HEK293 (cell line): ENCODE data around the gene PDIA4.

Experiments
- AEBP2 ChIP-seq: fragments of 450-650 bp; formaldehyde crosslinking; IDR thresholded peaks from 2 replicates; pipeline ENCODE4 v1.5.1; 2016; ENCODE audit warnings: missing biosample characterization, missing genetic modification characterization, borderline replicate concordance
- BCL11B ChIP-seq: fragments of 450-650 bp; formaldehyde crosslinking; IDR thresholded peaks from 2 replicates; pipeline ENCODE4 v1.5.1; 2016; ENCODE audit warnings: low read depth, missing biosample characterization, missing genetic modification characterization
- KLF16 ChIP-seq: fragments of 450-650 bp; formaldehyde crosslinking; IDR thresholded peaks from 2 replicates; pipeline ENCODE4 v1.5.1; 2017; ENCODE audit warnings: missing biosample characterization, missing genetic modification characterization
- SETDB1 ChIP-seq: IDR thresholded peaks from one replicate; pipeline ENCODE4 v1.6.1; 2017; ENCODE audit warnings: mild to moderate bottlenecking, low read length, moderate library complexity, mixed read lengths; ENCODE audit not compliant: insufficient read length
- SP2 ChIP-seq: fragments of 450-650 bp; formaldehyde crosslinking; IDR thresholded peaks from 2 replicates; pipeline ENCODE4 v1.5.1; 2016; ENCODE audit warnings: missing biosample characterization, missing genetic modification characterization
- ZBTB20 ChIP-seq: fragments of 450-650 bp; formaldehyde crosslinking; IDR thresholded peaks from 2 replicates; pipeline ENCODE4 v1.5.1; 2016; ENCODE audit warnings: missing biosample characterization, missing genetic modification characterization
- ZFHX2 ChIP-seq: fragments of 450-650 bp; formaldehyde crosslinking; conservative IDR thresholded peaks from 2 replicates; pipeline ENCODE4 v1.5.1; 2016; ENCODE audit warnings: missing biosample characterization, missing genetic modification characterization
- ZFP69B ChIP-seq: fragments of 450-650 bp; formaldehyde crosslinking; IDR thresholded peaks from 2 replicates; pipeline ENCODE4 v1.5.1; 2016; ENCODE audit warnings: missing biosample characterization, missing genetic modification characterization
- ZNF132 ChIP-seq: fragments of 450-650 bp; formaldehyde crosslinking; IDR thresholded peaks from 2 replicates; pipeline ENCODE4 v1.5.1; 2017; ENCODE audit warnings: missing biosample characterization, missing genetic modification characterization, borderline replicate concordance
- ZNF138 ChIP-seq: fragments of 450-650 bp; formaldehyde crosslinking; IDR thresholded peaks from 2 replicates; pipeline ENCODE4 v1.5.1; 2016; ENCODE audit warnings: missing biosample characterization, missing genetic modification characterization, borderline replicate concordance
- ZNF140 ChIP-seq: fragments of 450-650 bp; formaldehyde crosslinking; IDR thresholded peaks from 2 replicates; pipeline ENCODE4 v1.5.1; 2016; ENCODE audit warnings: missing biosample characterization, missing genetic modification characterization
- ZNF16 ChIP-seq: fragments of 450-650 bp; formaldehyde crosslinking; IDR thresholded peaks from 2 replicates; pipeline ENCODE4 v1.5.1; 2016; ENCODE audit warnings: low read depth, missing biosample characterization, missing genetic modification characterization
- ZNF169 ChIP-seq: fragments of 450-650 bp; formaldehyde crosslinking; IDR thresholded peaks from 2 replicates; pipeline ENCODE4 v1.5.1; 2016; ENCODE audit warnings: missing biosample characterization, missing genetic modification characterization
- ZNF175 ChIP-seq: fragments of 450-650 bp; formaldehyde crosslinking; IDR thresholded peaks from 2 replicates; pipeline ENCODE4 v1.5.1; 2016; ENCODE audit warnings: missing biosample characterization, missing genetic modification characterization
- ZNF2 ChIP-seq: fragments of 450-650 bp; formaldehyde crosslinking; IDR thresholded peaks from 2 replicates; pipeline ENCODE4 v1.5.1; 2016; ENCODE audit warnings: missing biosample characterization, missing genetic modification characterization
- ZNF292 ChIP-seq: fragments of 450-650 bp; formaldehyde crosslinking; IDR thresholded peaks from 2 replicates; pipeline ENCODE4 v1.5.1; 2016; ENCODE audit warnings: low read depth, missing biosample characterization, missing genetic modification characterization, borderline replicate concordance
- ZNF302 ChIP-seq: fragments of 450-650 bp; formaldehyde crosslinking; IDR thresholded peaks from 2 replicates; pipeline ENCODE4 v1.5.1; 2016; ENCODE audit warnings: missing biosample characterization, missing genetic modification characterization, low read depth
- ZNF324 ChIP-seq: fragments of 450-650 bp; formaldehyde crosslinking; IDR thresholded peaks from 2 replicates; pipeline ENCODE4 v1.5.1; 2016; ENCODE audit warnings: missing biosample characterization, missing genetic modification characterization
- ZNF350 ChIP-seq: fragments of 450-650 bp; formaldehyde crosslinking; IDR thresholded peaks from 2 replicates; pipeline ENCODE4 v1.5.0; 2017; ENCODE audit warnings: missing biosample characterization, mild to moderate bottlenecking, missing genetic modification characterization
- ZNF362 ChIP-seq: fragments of 450-650 bp; formaldehyde crosslinking; IDR thresholded peaks from 2 replicates; pipeline ENCODE4 v1.5.1; 2016; ENCODE audit warnings: missing biosample characterization, missing genetic modification characterization
- ZNF366 ChIP-seq: fragments of 450-650 bp; formaldehyde crosslinking; conservative IDR thresholded peaks from 2 replicates; pipeline ENCODE4 v1.5.1; 2016; ENCODE audit warnings: missing biosample characterization, missing genetic modification characterization
- ZNF394 ChIP-seq: fragments of 450-650 bp; formaldehyde crosslinking; IDR thresholded peaks from 2 replicates; pipeline ENCODE4 v1.5.1; 2016; ENCODE audit warnings: missing biosample characterization, missing genetic modification characterization, mild to moderate bottlenecking, moderate library complexity, borderline replicate concordance
- ZNF398 ChIP-seq: fragments of 450-650 bp; formaldehyde crosslinking; IDR thresholded peaks from 2 replicates; pipeline ENCODE4 v1.5.1; 2017; ENCODE audit warnings: missing biosample characterization, missing genetic modification characterization
- ZNF501 ChIP-seq: fragments of 450-650 bp; formaldehyde crosslinking; IDR thresholded peaks from 2 replicates; pipeline ENCODE4 v1.5.1; 2016; ENCODE audit warnings: missing biosample characterization, missing genetic modification characterization
- ZNF521 ChIP-seq: fragments of 450-650 bp; formaldehyde crosslinking; IDR thresholded peaks from 2 replicates; pipeline ENCODE4 v1.5.1; 2017; ENCODE audit warnings: missing biosample characterization, mild to moderate bottlenecking, missing genetic modification characterization
- ZNF548 ChIP-seq: fragments of 450-650 bp; formaldehyde crosslinking; IDR thresholded peaks from 2 replicates; pipeline ENCODE4 v1.5.1; 2016; ENCODE audit warnings: missing biosample characterization, missing genetic modification characterization
- ZNF555 ChIP-seq: fragments of 450-650 bp; formaldehyde crosslinking; conservative IDR thresholded peaks from 2 replicates; pipeline ENCODE4 v1.5.1; 2017; ENCODE audit warnings: missing biosample characterization, mild to moderate bottlenecking, missing genetic modification characterization, inconsistent platforms
- ZNF571 ChIP-seq: fragments of 450-650 bp; formaldehyde crosslinking; IDR thresholded peaks from 2 replicates; pipeline ENCODE4 v1.5.0; 2017; ENCODE audit warnings: missing biosample characterization, missing genetic modification characterization
- ZNF621 ChIP-seq: fragments of 450-650 bp; formaldehyde crosslinking; IDR thresholded peaks from 2 replicates; pipeline ENCODE4 v1.5.1; 2017; ENCODE audit warnings: missing biosample characterization, missing genetic modification characterization
- ZNF623 ChIP-seq: fragments of 450-650 bp; formaldehyde crosslinking; IDR thresholded peaks from 2 replicates; pipeline ENCODE4 v1.5.1; 2016; ENCODE audit warnings: missing biosample characterization, missing genetic modification characterization
- ZNF624 ChIP-seq: fragments of 450-650 bp; formaldehyde crosslinking; IDR thresholded peaks from 2 replicates; pipeline ENCODE4 v1.5.1; 2017; ENCODE audit warnings: missing biosample characterization, missing genetic modification characterization
- ZNF629 ChIP-seq: fragments of 450-650 bp; formaldehyde crosslinking; IDR thresholded peaks from 2 replicates; pipeline ENCODE4 v1.5.1; 2017; ENCODE audit warnings: missing biosample characterization, missing genetic modification characterization
- ZNF645 ChIP-seq: fragments of 450-650 bp; formaldehyde crosslinking; IDR thresholded peaks from 2 replicates; pipeline ENCODE4; 2016; ENCODE audit warnings: missing biosample characterization, missing genetic modification characterization
- ZNF791 ChIP-seq: fragments of 450-650 bp; formaldehyde crosslinking; IDR thresholded peaks from 2 replicates; pipeline ENCODE4 v1.5.1; 2016; ENCODE audit warnings: missing biosample characterization, missing genetic modification characterization
- ZXDB ChIP-seq: fragments of 450-650 bp; formaldehyde crosslinking; IDR thresholded peaks from 2 replicates; pipeline ENCODE4 v1.5.1; 2016; ENCODE audit warnings: missing biosample characterization, missing genetic modification characterization

PDIA4 gene

GRCh38 chr7:149028346-149029109, at the start of gene PDIA4 (continued):
- TF ChIP-seq ZNF324 (0 out of 2 replicates have a peak, but pooled peaks have one; percentile 27), ZFP69B (tag by site-specific recombination) (0 out of 2 replicates have a peak, but pooled peaks have one; percentile 18), ZNF302 (tag by site-specific recombination) (no peak), ZNF16 (no peak), ZNF350 (tag by site-specific recombination) (no peak), ZNF138 (tag by site-specific recombination) (no peak), SETDB1 (peak; percentile 19), ZNF555 (tag by site-specific recombination) (no peak), KLF16 (tag by site-specific recombination) (peak; percentile 54; the same call in 1 of the 2 replicates), ZNF629 (tag by site-specific recombination) (no peak), ZNF366 (tag by site-specific recombination) (peak; percentile 80), ZNF645 (tag by site-specific recombination) (no peak), ZNF571 (tag by site-specific recombination) (no peak), ZNF501 (tag by site-specific recombination) (peak; percentile 63; the same call in 1 of the 2 replicates), ZNF394 (tag by site-specific recombination) (peak; percentile 12; the same call in 1 of the 2 replicates), BCL11B (no peak), ZNF132 (tag by site-specific recombination) (no peak), ZNF398 (tag by site-specific recombination) (no peak), ZNF623 (tag by site-specific recombination) (no peak), ZNF362 (no peak), ZNF624 (tag by site-specific recombination) (no peak), ZNF621 (no peak), ZXDB (peak; percentile 51), AEBP2 (no peak), ZNF2 (tag by site-specific recombination) (0 out of 2 replicates have a peak, but pooled peaks have one; percentile 17), ZNF292 (tag by site-specific recombination) (no peak), ZBTB20 (tag by site-specific recombination) (peak; percentile 76; the same call in 1 of the 2 replicates), ZNF175 (tag by site-specific recombination) (no peak), ZNF791 (tag by site-specific recombination) (no peak), ZNF521 (no peak), SP2 (peak; percentile 98), ZFHX2 (tag by site-specific recombination) (peak; percentile 92), ZNF548 (no peak), ZNF169 (tag by site-specific recombination) (no peak), ZNF140 (tag by site-specific recombination) (no peak)
